CD14-positive monocyte (primary cell): ENCODE results near the gene SLCO3A1. TPM values are rescaled to one million over a fixed set of nuclear protein-coding genes. Genes with fewer than 3 reads are reported as not detected.

Source experiments
- DNase-seq, 3 donors: peaks; one replicate each; pipeline ENCODE4 v3.0.0-alpha.2; 2011 to 2022
- H2AFZ ChIP-seq: 2 replicates; pipeline ENCODE4 v1.6.0; 2012; ENCODE audit warnings: mild to moderate bottlenecking, low read depth, low read length, inconsistent platforms; ENCODE audit not compliant: insufficient read depth, poor library complexity, severe bottlenecking
- H3K27ac ChIP-seq, 2 donors: 1 replicate in 1 of 2; 2 replicates in 1 of 2; pipeline ENCODE4 v1.5.1; 2012 to 2013; ENCODE audit warnings: low read length in 2 of 2, control low read depth in 1 of 2, inconsistent platforms in 1 of 2, low read depth in 1 of 2, mild to moderate bottlenecking in 1 of 2
- H3K27me3 ChIP-seq, 2 donors: one replicate each; pipeline versions ENCODE4 v1.6.0 to v1.6.1; 2011 to 2013; ENCODE audit warnings: low read length in 2 of 2; ENCODE audit not compliant: control insufficient read depth in 2 of 2, insufficient read depth in 2 of 2
- H3K36me3 ChIP-seq, 2 donors: replicated peaks in 1 of 2; 1 replicate in 1 of 2; 2 replicates in 1 of 2; pipeline versions ENCODE4 v1.5.1 to v1.6.1; 2012 to 2013; ENCODE audit warnings: low read length in 2 of 2, control low read depth in 1 of 2, inconsistent platforms in 1 of 2, mild to moderate bottlenecking in 1 of 2; ENCODE audit not compliant: insufficient read depth in 2 of 2, control insufficient read depth in 1 of 2
- H3K4me1 ChIP-seq, 2 donors: 1 replicate in 1 of 2; 2 replicates in 1 of 2; pipeline versions ENCODE4 v1.5.1 to v1.6.1; 2012 to 2013; ENCODE audit warnings: low read length in 2 of 2, control low read depth in 1 of 2, inconsistent platforms in 1 of 2, mild to moderate bottlenecking in 1 of 2, moderate library complexity in 1 of 2; ENCODE audit not compliant: insufficient read depth in 2 of 2, control insufficient read depth in 1 of 2
- H3K4me2 ChIP-seq: replicated peaks from 2 replicates; pipeline ENCODE3; 2012; ENCODE audit warnings: low read length, moderate library complexity, mild to moderate bottlenecking; ENCODE audit not compliant: poor library complexity, severe bottlenecking; ENCODE audit errors: extremely low read depth
- H3K4me3 ChIP-seq, 3 experiments: fragments of 200-600 bp in 1 of 3; sonication (generic) in 1 of 3; replicated peaks in 1 of 3; 1 replicate in 2 of 3; 2 replicates in 1 of 3; pipeline ENCODE4 v1.5.1; 2011 to 2013; ENCODE audit warnings: low read length in 3 of 3, mild to moderate bottlenecking in 3 of 3, control low read depth in 2 of 3, low read depth in 2 of 3, inconsistent platforms in 1 of 3, moderate library complexity in 1 of 3
- H3K79me2 ChIP-seq: 2 replicates; pipeline ENCODE4 v1.6.0; 2012; ENCODE audit warnings: mild to moderate bottlenecking, control low read depth, inconsistent platforms, low read length, moderate library complexity; ENCODE audit not compliant: insufficient read depth
- H3K9ac ChIP-seq: 2 replicates; pipeline ENCODE4 v1.6.0; 2017; ENCODE audit warnings: low read length, mild to moderate bottlenecking; ENCODE audit not compliant: insufficient read depth, poor library complexity, severe bottlenecking
- H3K9me3 ChIP-seq, 2 donors: replicated peaks in 1 of 2; 1 replicate in 1 of 2; 2 replicates in 1 of 2; pipeline versions ENCODE4 v1.5.1 to v1.6.1; 2012 to 2013; ENCODE audit warnings: low read length in 2 of 2, control low read depth in 1 of 2; ENCODE audit not compliant: control insufficient read depth in 1 of 2, insufficient read depth in 1 of 2
- H4K20me1 ChIP-seq: 2 replicates; pipeline ENCODE4 v1.6.0; 2012; ENCODE audit warnings: mild to moderate bottlenecking, low read length, control low read depth, moderate library complexity; ENCODE audit not compliant: insufficient read depth
- H3K27ac Mint-ChIP-seq, 7 donors: one replicate each; pipeline ENCODE4 v1.8.0; 2020; ENCODE audit warnings: mild to moderate bottlenecking in 7 of 7, mixed read lengths in 7 of 7, moderate library complexity in 6 of 7, inconsistent platforms in 2 of 7
- H3K27me3 Mint-ChIP-seq, 3 donors: one replicate each; pipeline ENCODE4 v1.8.0; 2021 to 2022; ENCODE audit warnings: low read depth in 3 of 3, mild to moderate bottlenecking in 3 of 3, mixed read lengths in 3 of 3, moderate library complexity in 3 of 3, inconsistent platforms in 1 of 3
- H3K36me3 Mint-ChIP-seq, 2 donors: one replicate each; pipeline ENCODE4 v1.8.0; 2020; ENCODE audit warnings: mixed read lengths in 2 of 2, inconsistent platforms in 1 of 2, mild to moderate bottlenecking in 1 of 2
- H3K4me1 Mint-ChIP-seq: one replicate; pipeline ENCODE4 v1.8.0; 2020; ENCODE audit warnings: mild to moderate bottlenecking, mixed read lengths
- H3K4me3 Mint-ChIP-seq, 2 donors: one replicate each; pipeline ENCODE4 v1.8.0; 2020; ENCODE audit warnings: mild to moderate bottlenecking in 2 of 2, mixed read lengths in 2 of 2, moderate library complexity in 1 of 2
- H3K9me3 Mint-ChIP-seq, 7 donors: one replicate each; pipeline ENCODE4 v1.8.0; 2020 to 2022; ENCODE audit warnings: mixed read lengths in 7 of 7, mild to moderate bottlenecking in 6 of 7, moderate library complexity in 6 of 7, inconsistent platforms in 2 of 7
- CTCF ChIP-seq: fragments of 200-600 bp; IDR thresholded peaks from one replicate; pipeline ENCODE4 v1.8.0; 2022; ENCODE audit warnings: antibody characterized with exemption, mild to moderate bottlenecking
- WGBS: methylation state at CpG from one replicate; pipeline ENCODE4 v1.1.5; 2013; ENCODE audit warnings: missing lambda C conversion rate; ENCODE audit not compliant: insufficient coverage; 5-methylcytosine and 5-hydroxymethylcytosine counted together
- intact Hi-C, 2 donors: fragments of 100-400 bp; cut with micrococcal nuclease; formaldehyde crosslinking; loops; one replicate each; pipeline versions ENCODE4 v1.15.0 to v1.15.1; 2023
- polyA plus RNA-seq, 3 donors: library from polyadenylated mRNA; depleted of rRNA in 1 of 3; unstranded in 2 of 3; stranded (reverse) in 1 of 3; fragments of 300-500 nt in 2 of 3; fragments of >200 nt in 1 of 3; fragmentation: Illumina TruSeq in 2 of 3; gene quantifications; 1 replicate in 2 of 3; 2 replicates in 1 of 3; pipeline ENCODE4 v1.2.3, GENCODE V29; 2012 to 2021

The SLCO3A1 gene
- polyA plus RNA-seq, 3 donors, result 53.7 to 76.2 (median 62.8) TPM

- H3K27me3 ChIP-seq, result no peaks in the 10 kb centered on the region
- no peak overlapping the region for H3K9ac ChIP-seq
- Mint-ChIP-seq H3K27ac (no peak overlapping the region), H3K27me3 (no peaks in the 10 kb centered on the region), H3K36me3 (no peaks in the 10 kb centered on the region), H3K4me3 (no peak overlapping the region), H3K4me1 (peaks cover 29% of the 10 kb centered on the region), H3K9me3 (peaks cover 0 to 2% (median 0%) of the 10 kb centered on the region in 7 donors)
- H3K4me3 ChIP-seq, result no peak overlapping the region
- DNase-seq, result no peak
- no peaks in the 10 kb centered on the region for H3K9me3 ChIP-seq
- no peak overlapping the region for H3K27ac ChIP-seq
- peaks cover 86% of the 10 kb centered on the region for H3K79me2 ChIP-seq
- no peak for TF ChIP-seq CTCF
- 100% methylated on average over 2 of the region's 6 CpGs for WGBS
- no peak overlapping the region for H2AFZ ChIP-seq
- H4K20me1 ChIP-seq, result peaks cover 99% of the 10 kb centered on the region
- peaks cover 3 to 9% of the 10 kb centered on the region in 2 donors for H3K4me1 ChIP-seq
- intact Hi-C loops, result no loop called here
- H3K36me3 ChIP-seq, result no peaks in the 10 kb centered on the region
- H3K4me2 ChIP-seq, result no peak overlapping the region
Measured at GRCh38 chr15:92012881-92013280, 159.4 kb downstream of the SLCO3A1 start.

GRCh38 chr15:92014281-92015030 is 160.9 kb downstream of the SLCO3A1 start:
- Histone ChIP-seq H3K27me3 (no peaks in the 10 kb centered on the region), H4K20me1 (peaks cover 99% of the 10 kb centered on the region), H3K9ac (no peak overlapping the region), H3K4me1 (peaks cover 3 to 9% of the 10 kb centered on the region in 2 donors), H2AFZ (no peak overlapping the region), H3K4me2 (no peak overlapping the region), H3K9me3 (no peaks in the 10 kb centered on the region), H3K79me2 (peaks cover 88% of the 10 kb centered on the region), H3K36me3 (no peaks in the 10 kb centered on the region), H3K4me3 (no peak overlapping the region), H3K27ac (no peak overlapping the region)
- no peak for DNase-seq
- peaks cover 21% of the 10 kb centered on the region for H3K4me1 Mint-ChIP-seq
- intact Hi-C loops, result no loop called here
- WGBS, result 10% methylated on average over 3 of the region's 6 CpGs
- H3K27ac Mint-ChIP-seq, result peak overlapping the region in 2 of 7 donors; percentile 3 to 80
- H3K27me3 Mint-ChIP-seq, result no peaks in the 10 kb centered on the region
- no peak overlapping the region for H3K4me3 Mint-ChIP-seq
- no peaks in the 10 kb centered on the region for H3K36me3 Mint-ChIP-seq
- peaks cover 0 to 2% (median 0%) of the 10 kb centered on the region in 7 donors for H3K9me3 Mint-ChIP-seq
- TF ChIP-seq CTCF, result no peak
